ENCODE measurements around the gene MLXIPL. TPM values are rescaled to one million over a fixed set of nuclear protein-coding genes. Genes with fewer than 3 reads are reported as not detected.

The MLXIPL gene
- total RNA-seq, 4 donors from 2014 or later = 17.3 to 106 (median 28.4) TPM

- TF ChIP-seq POLR2AphosphoS5 (IDR thresholded peaks at IDR 0.05) (peak; percentile 86 to 93 (median 92)), POLR2A (IDR thresholded peaks at IDR 0.05) (peak; percentile 87), EP300 (IDR thresholded peaks at IDR 0.05; ENCODE audit: low read depth) (no peak)
- TF ChIP-seq, protein P1, sequence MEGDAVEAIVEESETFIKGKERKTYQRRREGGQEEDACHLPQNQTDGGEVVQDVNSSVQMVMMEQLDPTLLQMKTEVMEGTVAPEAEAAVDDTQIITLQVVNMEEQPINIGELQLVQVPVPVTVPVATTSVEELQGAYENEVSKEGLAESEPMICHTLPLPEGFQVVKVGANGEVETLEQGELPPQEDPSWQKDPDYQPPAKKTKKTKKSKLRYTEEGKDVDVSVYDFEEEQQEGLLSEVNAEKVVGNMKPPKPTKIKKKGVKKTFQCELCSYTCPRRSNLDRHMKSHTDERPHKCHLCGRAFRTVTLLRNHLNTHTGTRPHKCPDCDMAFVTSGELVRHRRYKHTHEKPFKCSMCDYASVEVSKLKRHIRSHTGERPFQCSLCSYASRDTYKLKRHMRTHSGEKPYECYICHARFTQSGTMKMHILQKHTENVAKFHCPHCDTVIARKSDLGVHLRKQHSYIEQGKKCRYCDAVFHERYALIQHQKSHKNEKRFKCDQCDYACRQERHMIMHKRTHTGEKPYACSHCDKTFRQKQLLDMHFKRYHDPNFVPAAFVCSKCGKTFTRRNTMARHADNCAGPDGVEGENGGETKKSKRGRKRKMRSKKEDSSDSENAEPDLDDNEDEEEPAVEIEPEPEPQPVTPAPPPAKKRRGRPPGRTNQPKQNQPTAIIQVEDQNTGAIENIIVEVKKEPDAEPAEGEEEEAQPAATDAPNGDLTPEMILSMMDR (IDR thresholded peaks at IDR 0.05) = peak in 2 of 5 experiments; percentile 2 to 13
- intact Hi-C loops (cut with DNase I; ENCODE audit: low total_unique reads) = no loop called here
- H3K4me3 ChIP-seq = peak within 1 kb of the TSS; percentile 83 to 95 (median 92)
- no peaks in the 10 kb centered on the region for H3K27me3 ChIP-seq
- H3K9me3 ChIP-seq = no peaks in the 10 kb centered on the region
- peaks cover 11 to 27% (median 19%) of the 10 kb centered on the region in 4 donors for H3K4me1 ChIP-seq
- peak within 1 kb of the TSS; percentile 94 to 98 (median 97) for H3K27ac ChIP-seq
- in situ Hi-C loops (cut with MboI; ENCODE audit: low pct_ligation_motif_present in 1 of 4, low pct_unique_long_range_greater_than_20kb in 1 of 4, low sequenced_read_pairs in 3 of 4) = no loop called here
- 0% methylated on average over 2 to 50 of the region's 75 CpGs for WGBS, 2 donors (ENCODE audit: low coverage in 1 of 2)
- DNase-seq = peak; percentile 100
- peaks cover 0 to 10% (median 4%) of the 10 kb centered on the region in 4 donors for H3K36me3 ChIP-seq
These were observed 45.8 kb downstream of the MLXIPL start, which contains the start of gene TBL2 for GRCh38 chr7:73578342-73579128. TBL2 (minus strand) TSS chr7:73578579; CDS start chr7:73578549, 30 bp downstream.

DNA sequence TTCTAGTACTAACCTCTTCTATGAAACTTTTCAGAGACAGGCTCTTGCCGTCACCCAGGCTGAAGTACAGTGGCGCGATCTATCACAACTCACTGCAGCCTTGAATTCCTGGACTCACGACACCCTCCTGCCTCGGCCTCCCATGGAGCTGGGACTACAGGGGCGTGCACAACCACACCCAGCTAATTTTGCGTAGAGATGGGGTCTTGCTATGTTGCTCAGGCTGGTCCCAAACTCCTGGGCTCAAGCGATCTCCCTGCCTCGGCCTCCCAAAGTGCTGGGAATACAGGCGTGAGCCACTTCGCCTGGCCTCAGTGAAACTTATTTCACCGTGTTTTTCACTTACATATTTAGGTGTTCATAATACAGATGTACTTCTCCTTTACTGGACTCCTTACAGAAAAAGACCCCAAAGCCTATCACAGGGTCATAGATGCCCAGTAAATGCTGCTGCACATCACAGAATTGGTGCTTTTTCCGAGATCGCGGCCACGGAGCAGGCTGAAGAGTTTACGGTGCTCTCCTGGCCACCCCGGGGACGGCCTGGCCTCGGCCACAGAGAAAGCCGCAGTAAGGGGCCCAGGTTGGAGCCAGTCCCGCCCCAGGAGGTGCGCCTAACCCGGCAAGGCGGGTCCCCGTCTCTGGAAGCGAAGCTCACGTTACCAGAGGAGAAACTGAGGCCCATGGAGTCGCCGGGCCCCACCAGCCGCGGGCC is 46.5 kb downstream of the MLXIPL start:
- no peaks in the 10 kb centered on the region for H3K27me3 ChIP-seq
- no peaks in the 10 kb centered on the region for H3K9me3 ChIP-seq
- H3K4me1 ChIP-seq = peaks cover 11 to 27% (median 19%) of the 10 kb centered on the region in 4 donors
- H3K36me3 ChIP-seq = peaks cover 0 to 15% (median 8%) of the 10 kb centered on the region in 4 donors
- in situ Hi-C loops (cut with MboI; ENCODE audit: low pct_ligation_motif_present in 1 of 4, low pct_unique_long_range_greater_than_20kb in 1 of 4, low sequenced_read_pairs in 3 of 4) = no loop called here
- peak; percentile 21 for DNase-seq
- H3K27ac ChIP-seq = peak overlapping the region; percentile 94 to 98 (median 97)
- 0 to 10% methylated on average over 2 to 23 of the region's 32 CpGs for WGBS, 2 donors (ENCODE audit: low coverage in 1 of 2)
- intact Hi-C loops (cut with DNase I; ENCODE audit: low total_unique reads) = loop anchor here (2.0 kb wide), 1 partner anchor 55 kb away; the partner anchor contains the start of gene BAZ1B
- no peak for TF ChIP-seq POLR2A (IDR thresholded peaks at IDR 0.05)
- TF ChIP-seq POLR2AphosphoS5 (IDR thresholded peaks at IDR 0.05) = no peak
- H3K4me3 ChIP-seq = peak overlapping the region; percentile 83 to 95 (median 92)

DNA sequence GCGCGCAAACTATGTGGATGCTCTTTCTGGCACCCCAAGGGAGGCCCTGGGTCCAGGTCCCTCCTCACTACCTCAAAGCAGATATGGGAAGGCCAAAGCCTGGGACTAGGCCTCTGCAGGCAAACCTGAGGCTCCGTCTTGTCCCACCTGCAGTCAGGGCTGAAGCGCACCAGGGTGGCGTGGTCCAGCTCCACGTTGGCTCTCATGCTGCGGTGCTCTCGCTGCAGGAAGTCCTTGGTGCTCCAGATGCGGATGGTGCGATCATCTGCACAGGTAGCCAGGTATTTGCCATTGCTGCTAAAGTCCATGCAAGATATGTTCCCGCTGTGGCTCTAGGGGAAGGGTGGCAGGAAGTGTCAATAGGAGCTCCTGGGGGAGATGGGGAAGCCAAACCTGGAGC is 50.5 kb downstream of the MLXIPL start:
- H3K27me3 ChIP-seq = no peaks in the 10 kb centered on the region
- intact Hi-C loops (cut with DNase I; ENCODE audit: low total_unique reads) (no loop called here), in situ Hi-C loops (cut with MboI; ENCODE audit: low pct_ligation_motif_present in 1 of 4, low pct_unique_long_range_greater_than_20kb in 1 of 4, low sequenced_read_pairs in 3 of 4) (no loop called here)
- WGBS, 2 donors (ENCODE audit: low coverage in 1 of 2) = 98% methylated on average over 6 of the region's 11 CpGs; no CpG with 5 or more reads in 1 of the 2 donors
- no peak overlapping the region for H3K4me3 ChIP-seq
- DNase-seq = no peak
- H3K36me3 ChIP-seq = peaks cover 0 to 44% (median 21%) of the 10 kb centered on the region in 4 donors
- H3K4me1 ChIP-seq = peaks cover 11 to 20% (median 15%) of the 10 kb centered on the region in 4 donors
- no peaks in the 10 kb centered on the region for H3K9me3 ChIP-seq
- H3K27ac ChIP-seq = no peak overlapping the region
- no peak for TF ChIP-seq POLR2AphosphoS5 (IDR thresholded peaks at IDR 0.05)
- TF ChIP-seq POLR2A (IDR thresholded peaks at IDR 0.05) = no peak
- TF ChIP-seq EP300 (IDR thresholded peaks at IDR 0.05; ENCODE audit: low read depth) = no peak
- TF ChIP-seq, protein P1 (IDR thresholded peaks at IDR 0.05) = no peak

DNA sequence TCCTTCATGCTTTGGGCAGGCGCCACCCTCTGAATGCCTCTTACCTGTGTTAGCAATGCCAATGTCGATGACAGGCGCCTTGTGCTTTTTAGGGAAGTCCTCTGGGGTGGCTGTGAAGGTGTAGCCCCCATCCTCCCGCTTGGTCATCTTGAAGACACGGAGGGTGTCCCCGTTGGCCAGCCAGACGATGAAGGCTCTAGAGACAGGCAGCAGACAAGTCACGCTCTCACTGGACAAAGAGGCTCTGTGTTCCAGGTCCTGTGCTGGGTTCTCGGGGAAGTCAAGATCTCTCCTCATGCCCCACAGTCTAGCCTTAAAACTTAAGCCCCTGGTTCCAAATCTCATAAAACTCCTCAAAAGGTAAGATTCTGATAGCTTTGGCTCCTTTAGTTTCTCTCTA is 51.0 kb downstream of the MLXIPL start:
- peaks cover 0 to 44% (median 21%) of the 10 kb centered on the region in 4 donors for H3K36me3 ChIP-seq
- in situ Hi-C loops (cut with MboI; ENCODE audit: low pct_ligation_motif_present in 1 of 4, low pct_unique_long_range_greater_than_20kb in 1 of 4, low sequenced_read_pairs in 3 of 4) (no loop called here), intact Hi-C loops (cut with DNase I; ENCODE audit: low total_unique reads) (no loop called here)
- H3K27me3 ChIP-seq = no peaks in the 10 kb centered on the region
- no peak for TF ChIP-seq EP300 (IDR thresholded peaks at IDR 0.05; ENCODE audit: low read depth)
- TF ChIP-seq, protein P1 (IDR thresholded peaks at IDR 0.05) = no peak
- DNase-seq = no peak
- H3K4me1 ChIP-seq = peaks cover 11 to 20% (median 15%) of the 10 kb centered on the region in 4 donors
- no peaks in the 10 kb centered on the region for H3K9me3 ChIP-seq
- H3K27ac ChIP-seq = no peak overlapping the region
- WGBS, 2 donors (ENCODE audit: low coverage in 1 of 2) = 96% methylated on average over 9 of the region's 9 CpGs; no CpG with 5 or more reads in 1 of the 2 donors
- H3K4me3 ChIP-seq = no peak overlapping the region
